Activated CD8-positive, alpha-beta memory T cell treated with anti-CD3 and anti-CD28 coated beads, Interleukin-2, amount 50 U/mL, for 24 hours (primary cell): Measurements from ENCODE around the gene OTULINL.
"Not testable (repeated sequence)": the region's sequence is repeated elsewhere in the genome, so short reads cannot be mapped to it uniquely, and the experiment has no call there.

Experiments
- DNase-seq: peaks from one replicate; pipeline ENCODE4 v3.0.0-alpha.2; 2020; ENCODE audit errors: extremely low read depth

Gene OTULINL

DNA sequence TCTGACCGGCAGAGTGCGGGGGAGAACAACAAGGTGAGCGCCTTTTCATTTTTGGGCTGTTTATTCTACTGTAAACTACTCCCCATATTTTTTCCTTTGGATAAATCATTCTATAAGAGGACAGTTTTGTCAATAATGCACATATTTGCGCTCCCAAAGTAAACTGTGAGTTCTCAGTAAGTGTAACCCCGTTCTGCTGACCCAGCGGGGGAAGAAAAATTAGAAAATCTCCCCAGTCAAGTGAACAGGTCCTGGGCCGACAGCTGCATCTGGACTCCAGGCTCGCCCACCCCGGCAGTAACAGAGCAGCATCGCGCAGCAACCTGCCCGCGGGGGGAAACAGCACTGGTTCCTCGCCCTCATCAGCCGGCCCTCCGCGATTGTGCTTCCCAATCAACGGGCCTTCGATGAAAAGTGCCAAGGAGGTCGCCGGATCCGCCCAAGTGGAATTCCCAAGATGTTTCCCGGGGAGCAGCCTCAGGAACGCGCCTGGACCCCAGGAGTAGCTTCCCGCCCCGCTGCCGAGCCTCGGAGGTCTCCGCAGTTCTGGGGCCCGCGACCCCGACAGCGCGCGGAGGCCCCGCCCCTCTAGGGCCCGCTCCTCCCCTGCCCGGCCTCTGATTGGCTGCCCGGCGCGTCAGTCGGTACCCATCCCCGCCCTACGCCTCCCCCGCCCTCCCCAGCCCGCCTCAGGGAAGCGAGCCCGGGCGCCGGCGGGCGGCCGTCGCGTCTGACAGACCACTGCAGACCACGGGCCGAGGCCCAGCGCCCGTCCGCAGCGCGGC is at the start of gene OTULINL:
TSS of gene OTULINL (plus strand) at position 687 of the 785 bp plus-strand sequence. CDS start 103 bp downstream, outside the sequence.
- peak; percentile 63 for DNase-seq

GRCh38 chr5:14532180-14532579 is 49.4 kb upstream of the OTULINL start:
- no peak for DNase-seq

- DNase-seq = no peak
These were observed 46.8 kb upstream of the OTULINL start for GRCh38 chr5:14534773-14535172.

DNA sequence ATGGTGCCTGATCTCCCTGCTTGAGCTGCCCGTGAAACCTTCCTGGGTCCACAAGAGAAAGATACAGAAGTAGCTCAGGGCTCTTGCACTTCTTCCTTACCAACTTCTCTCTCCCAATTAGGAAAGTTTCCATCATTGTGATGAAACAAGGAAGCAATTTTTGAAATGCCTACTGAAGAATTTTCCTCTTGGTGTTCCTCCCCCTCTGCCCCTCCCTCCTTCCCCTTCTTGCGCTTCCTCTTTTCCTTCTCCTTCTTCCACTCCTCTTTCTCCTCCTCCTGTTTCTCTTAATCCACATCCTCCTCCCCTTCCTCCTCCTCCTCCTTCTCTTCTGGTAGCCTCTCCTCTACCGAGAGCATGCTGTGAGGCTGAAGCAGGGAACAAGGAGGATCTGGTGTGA is 36.3 kb upstream of the OTULINL start:
- no peak for DNase-seq

DNA sequence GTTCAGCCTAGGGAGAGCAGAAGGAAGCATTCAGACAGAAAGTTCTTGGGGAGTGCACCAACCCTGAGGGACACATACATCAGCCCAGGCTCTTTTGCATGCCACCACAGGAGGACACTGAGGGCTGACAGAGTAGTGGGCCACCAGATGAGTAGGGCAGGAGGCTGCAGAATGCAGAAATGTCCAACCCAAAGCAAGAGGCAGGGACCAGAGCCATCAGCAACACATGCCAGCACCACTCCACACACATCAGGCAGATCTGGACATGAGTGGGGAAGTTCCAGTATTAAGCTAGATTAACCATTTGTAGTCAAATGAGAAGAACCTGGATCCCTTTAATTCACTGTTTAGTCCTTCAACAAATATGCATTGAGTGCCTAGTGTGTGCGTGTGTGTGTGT is 35.7 kb upstream of the OTULINL start:
- DNase-seq = no peak

- no peak for DNase-seq
These were observed 33.9 kb upstream of the OTULINL start for GRCh38 chr5:14547666-14548065.

DNA sequence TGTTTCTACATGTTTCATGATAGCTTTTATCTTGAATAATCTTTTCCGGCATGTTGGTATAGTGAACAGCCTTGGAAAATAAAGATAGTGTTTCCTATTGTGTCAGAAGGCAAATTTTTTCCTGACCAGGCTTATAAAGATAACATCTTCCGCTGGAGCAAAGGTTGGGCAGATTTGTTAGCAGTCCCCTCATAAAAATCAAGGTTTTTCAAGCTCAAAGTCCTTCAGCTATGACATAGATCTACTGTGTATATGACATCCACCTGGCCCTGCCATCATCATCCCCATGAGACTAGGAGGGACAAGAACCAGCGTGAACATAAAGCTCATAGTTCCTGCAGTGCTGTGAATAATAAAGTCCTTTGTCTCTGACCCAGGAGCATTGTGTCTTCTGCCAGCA is 30.4 kb upstream of the OTULINL start:
- no peak for DNase-seq

GRCh38 chr5:14552017-14552416 is 29.6 kb upstream of the OTULINL start:
- no peak for DNase-seq

DNA sequence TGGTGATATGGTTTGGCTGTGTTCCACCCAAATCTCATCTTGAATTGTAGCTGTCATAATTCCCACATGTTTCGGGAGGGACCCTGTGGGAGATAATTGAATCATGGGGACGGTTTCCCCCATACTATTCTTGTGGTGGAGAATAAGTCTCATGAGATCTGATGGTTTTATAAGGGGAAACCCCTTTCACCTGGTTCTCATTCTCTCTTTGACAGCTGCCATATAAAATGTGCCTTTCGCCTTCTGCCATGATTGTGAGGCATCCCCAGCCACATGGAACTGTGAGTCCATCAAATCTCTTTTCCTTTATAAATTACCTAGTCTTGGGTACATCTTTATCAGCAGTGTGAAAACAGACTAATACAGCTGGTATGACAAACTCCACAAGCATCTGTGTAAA is 27.3 kb upstream of the OTULINL start:
- DNase-seq = not testable (repeated sequence)

GRCh38 chr5:14556015-14556414 is 25.6 kb upstream of the OTULINL start:
- DNase-seq = no peak

GRCh38 chr5:14557203-14557770 is 24.3 kb upstream of the OTULINL start:
- no peak for DNase-seq

DNA sequence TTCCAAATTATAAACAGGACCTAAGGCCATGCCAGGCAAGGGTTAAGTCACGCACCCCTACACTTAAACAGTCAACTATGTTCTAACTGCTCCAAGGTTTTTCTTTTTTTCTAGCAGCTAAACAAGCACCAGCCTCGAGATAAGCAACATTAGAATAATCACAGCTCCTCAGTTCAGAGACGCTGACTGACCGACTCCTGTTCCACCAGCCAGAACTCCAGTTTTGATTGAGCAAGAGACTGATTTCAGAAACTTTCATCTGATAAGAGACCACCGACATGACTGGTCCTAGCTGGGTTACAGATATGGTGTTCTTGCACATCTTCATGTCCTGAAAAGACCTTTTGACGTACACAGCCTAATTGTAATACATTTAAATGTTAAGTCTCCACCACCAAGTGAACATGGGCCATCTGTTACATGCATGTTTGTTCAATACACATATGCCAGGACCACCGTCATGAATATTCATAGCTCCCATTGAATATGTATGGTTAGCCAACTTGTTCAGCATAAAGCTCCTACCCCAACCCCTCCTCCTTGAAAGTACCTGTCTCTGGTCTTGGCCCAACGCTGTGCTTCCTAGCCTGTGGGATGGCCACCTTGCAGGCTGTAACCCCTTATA is 23.7 kb upstream of the OTULINL start:
- DNase-seq = no peak

DNA sequence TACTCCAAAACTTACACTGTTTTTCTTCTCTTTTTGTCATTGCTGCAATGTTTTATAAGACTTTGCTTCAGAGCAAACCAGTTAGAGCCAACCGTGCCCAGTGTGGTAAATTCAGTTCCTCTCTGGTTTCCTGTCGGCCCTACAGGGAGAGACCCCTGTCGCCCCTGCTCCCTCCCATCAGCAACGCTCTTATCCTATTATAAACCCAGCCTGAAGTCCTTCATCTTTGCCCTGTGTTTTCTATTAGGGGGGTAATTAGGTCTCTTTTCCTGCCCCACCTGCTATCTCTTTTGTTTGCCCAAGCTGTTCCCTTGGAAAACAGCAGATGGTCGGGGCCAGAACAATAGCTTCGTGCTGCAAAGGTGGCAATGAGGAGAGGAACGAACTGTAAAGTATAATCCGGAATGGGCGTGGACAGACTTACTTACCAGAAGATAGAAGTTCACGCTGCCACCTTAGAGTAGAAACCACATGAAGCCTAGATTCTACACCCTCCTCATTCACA is 21.4 kb upstream of the OTULINL start:
- no peak for DNase-seq

DNA sequence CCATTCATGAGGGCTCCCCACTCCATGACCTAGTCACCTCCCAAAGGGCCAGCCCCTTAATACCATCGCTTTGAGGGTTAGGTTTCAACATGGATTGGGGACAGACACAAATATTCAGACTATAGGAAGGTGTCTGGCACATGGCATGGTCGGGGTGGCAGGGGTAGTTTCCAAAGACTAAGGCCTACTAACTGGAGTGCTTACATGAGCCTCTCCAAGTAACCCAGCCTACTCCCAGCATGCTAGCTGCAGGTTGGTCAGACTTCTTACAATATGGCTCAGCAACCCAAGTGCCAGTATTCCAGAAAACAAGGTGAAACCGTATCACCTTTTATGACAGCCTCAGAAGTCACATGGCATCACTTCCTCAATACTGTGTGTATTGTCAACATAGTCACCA is 19.9 kb upstream of the OTULINL start:
- no peak for DNase-seq

GRCh38 chr5:14568333-14568732 is 13.3 kb upstream of the OTULINL start:
- DNase-seq = no peak

- no peak for DNase-seq
These were observed 11.5 kb upstream of the OTULINL start for GRCh38 chr5:14569948-14570691.

- no peak for DNase-seq
These were observed 9.7 kb upstream of the OTULINL start for GRCh38 chr5:14571901-14572300.

- no peak for DNase-seq
These were observed 9.2 kb upstream of the OTULINL start for GRCh38 chr5:14572385-14572784.

GRCh38 chr5:14572836-14573235 is 8.8 kb upstream of the OTULINL start:
- no peak for DNase-seq

DNA sequence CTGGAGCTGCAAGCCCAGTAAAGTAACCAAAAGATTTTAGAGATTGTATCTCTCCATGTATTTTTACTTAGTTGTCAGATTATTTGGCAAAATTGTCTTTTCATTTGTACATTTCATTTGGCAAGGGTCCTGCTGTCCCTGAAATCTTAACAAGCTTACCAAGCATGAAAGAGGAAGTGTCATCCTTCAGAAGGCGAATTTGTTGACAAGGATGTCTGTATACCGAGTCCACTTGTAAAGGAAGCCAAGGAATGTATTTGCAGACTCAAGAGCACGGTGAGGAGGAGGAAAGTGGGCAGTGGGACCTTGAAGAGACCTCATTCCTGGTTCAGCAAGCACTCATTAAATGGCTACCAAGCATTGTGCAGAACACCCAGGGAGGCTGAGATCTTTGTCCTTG is 7.5 kb upstream of the OTULINL start:
- no peak for DNase-seq

DNA sequence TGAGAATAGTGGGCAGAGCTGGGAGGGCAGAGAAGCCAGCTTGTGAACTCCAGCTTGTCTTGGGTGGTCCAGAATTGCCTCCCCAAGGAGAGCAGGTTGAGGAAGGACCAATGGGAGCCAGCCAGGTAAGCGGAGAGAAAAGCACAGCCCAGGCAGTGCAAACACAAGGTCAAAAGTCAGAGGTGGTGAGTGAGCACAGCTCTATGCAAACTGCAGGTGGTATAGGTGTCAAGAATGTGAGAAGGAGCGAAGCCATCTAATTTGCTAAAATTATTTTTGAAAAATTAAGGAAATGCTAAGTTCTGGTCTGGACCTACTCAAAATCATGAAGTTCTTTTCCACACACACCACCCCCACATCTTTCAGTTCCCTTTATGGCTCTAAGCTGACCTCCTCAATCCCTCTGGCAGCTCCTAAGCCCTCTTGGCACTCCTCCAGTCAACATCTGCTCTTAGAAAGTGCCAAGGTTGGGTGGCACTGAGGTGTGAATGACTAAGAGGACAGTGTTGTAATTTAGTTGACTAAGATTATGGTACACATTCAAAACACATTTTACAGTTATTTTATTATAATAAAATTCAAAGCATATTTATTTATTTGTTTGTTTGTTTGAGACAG is 6.6 kb upstream of the OTULINL start:
- no peak for DNase-seq

- no peak for DNase-seq
These were observed 5.4 kb upstream of the OTULINL start for GRCh38 chr5:14576206-14576605.
